ENCODE measurements around the gene DNM1.
"Not testable (repeated sequence)": the region's sequence is repeated elsewhere in the genome, so short reads cannot be mapped to it uniquely, and the experiment has no call there.

Gene DNM1

GRCh38 chr9:128225770-128226411 lies 22.7 kb downstream of the DNM1 start:
- no peak for DNase-seq (ENCODE audit: low read depth)

- DNase-seq (ENCODE audit: low read depth): no peak
Observed at GRCh38 chr9:128226412-128226801, 23.2 kb downstream of the DNM1 start.

- DNase-seq (ENCODE audit: low read depth): not testable (repeated sequence)
Observed at GRCh38 chr9:128230897-128231296, 27.7 kb downstream of the DNM1 start.

GRCh38 chr9:128231638-128232527 lies 28.7 kb downstream of the DNM1 start:
- DNase-seq (ENCODE audit: low read depth): no peak

GRCh38 chr9:128232528-128233428 lies 29.6 kb downstream of the DNM1 start:
- DNase-seq (ENCODE audit: low read depth): no peak

GRCh38 chr9:128233817-128234406 lies 30.7 kb downstream of the DNM1 start:
- no peak for DNase-seq (ENCODE audit: low read depth)

- DNase-seq (ENCODE audit: low read depth): no peak
Observed at GRCh38 chr9:128242124-128242523, 38.9 kb downstream of the DNM1 start.

- DNase-seq (ENCODE audit: low read depth): no peak
Observed at GRCh38 chr9:128242828-128243214, 39.6 kb downstream of the DNM1 start.

GRCh38 chr9:128243215-128244018 lies 40.2 kb downstream of the DNM1 start:
- no peak for DNase-seq (ENCODE audit: low read depth)

GRCh38 chr9:128244091-128244836 lies 41.1 kb downstream of the DNM1 start:
- DNase-seq (ENCODE audit: low read depth): no peak

GRCh38 chr9:128244837-128245231 lies 41.7 kb downstream of the DNM1 start:
- no peak for DNase-seq (ENCODE audit: low read depth)

GRCh38 chr9:128245421-128246151 lies 42.4 kb downstream of the DNM1 start:
- DNase-seq (ENCODE audit: low read depth): no peak

GRCh38 chr9:128246471-128246870 lies 43.3 kb downstream of the DNM1 start:
- no peak for DNase-seq (ENCODE audit: low read depth)

GRCh38 chr9:128247226-128247803 lies 44.1 kb downstream of the DNM1 start:
- DNase-seq (ENCODE audit: low read depth): no peak

GRCh38 chr9:128249558-128249907 lies 46.4 kb downstream of the DNM1 start:
- no peak for DNase-seq (ENCODE audit: low read depth)

GRCh38 chr9:128249908-128250838 lies 47.0 kb downstream of the DNM1 start:
- peak; percentile 97 for DNase-seq (ENCODE audit: low read depth)

GRCh38 chr9:128250839-128251731 lies 47.9 kb downstream of the DNM1 start:
- DNase-seq (ENCODE audit: low read depth): no peak

All from stimulated activated CD8-positive, alpha-beta memory T cell treated with anti-CD3 and anti-CD28 coated beads, Interleukin-12 subunit alpha, Interleukin-12 subunit beta, amount 100 ng/mL, for 4 hours (primary cell).